Liver (tissue), 9 donors: ENCODE results near the gene GIT2. TPM values are rescaled to one million over a fixed set of nuclear protein-coding genes. Genes with fewer than 3 reads are reported as not detected.
"Not testable (repeated sequence)": the region's sequence is repeated elsewhere in the genome, so short reads cannot be mapped to it uniquely, and the experiment has no call there.

Source experiments
- DNase-seq: peaks from one replicate; pipeline ENCODE4 v3.0.0-alpha.2; 2017; ENCODE audit warnings: low spot score
- H3K27ac ChIP-seq, 2 donors: one replicate each; pipeline ENCODE4 v1.7.0; 2013; ENCODE audit warnings: inconsistent platforms in 2 of 2, low read length in 2 of 2, control low read depth in 1 of 2, low read depth in 1 of 2, mild to moderate bottlenecking in 1 of 2
- H3K27me3 ChIP-seq, 4 donors: one replicate each; pipeline versions ENCODE4 v1.6.1 to v1.7.0; 2013; ENCODE audit warnings: low read length in 3 of 4, inconsistent platforms in 1 of 4, mild to moderate bottlenecking in 1 of 4, moderate library complexity in 1 of 4; ENCODE audit not compliant: control insufficient read depth in 4 of 4, insufficient read depth in 4 of 4
- H3K36me3 ChIP-seq, 4 donors: one replicate each; pipeline versions ENCODE4 v1.6.1 to v1.7.0; 2013; ENCODE audit warnings: low read length in 3 of 4, mild to moderate bottlenecking in 3 of 4, low read depth in 1 of 4, moderate library complexity in 1 of 4; ENCODE audit not compliant: control insufficient read depth in 4 of 4, insufficient read depth in 3 of 4
- H3K4me1 ChIP-seq, 4 donors: one replicate each; pipeline versions ENCODE4 v1.6.1 to v1.7.0; 2013; ENCODE audit warnings: low read length in 3 of 4, mild to moderate bottlenecking in 3 of 4, moderate library complexity in 1 of 4; ENCODE audit not compliant: control insufficient read depth in 4 of 4, insufficient read depth in 4 of 4
- H3K4me3 ChIP-seq, 3 donors: one replicate each; pipeline versions ENCODE4 v1.6.1 to v1.7.0; 2013; ENCODE audit warnings: low read length in 3 of 3, control low read depth in 1 of 3, low read depth in 1 of 3, mild to moderate bottlenecking in 1 of 3
- H3K9ac ChIP-seq, 2 donors: one replicate each; pipeline ENCODE4 v1.7.0; 2013; ENCODE audit warnings: low read length in 2 of 2, mild to moderate bottlenecking in 2 of 2, moderate library complexity in 2 of 2, control low read depth in 1 of 2, low read depth in 1 of 2
- H3K9me3 ChIP-seq, 4 donors: one replicate each; pipeline versions ENCODE4 v1.6.1 to v1.7.0; 2013; ENCODE audit warnings: low read length in 3 of 4; ENCODE audit not compliant: control insufficient read depth in 4 of 4
- ATF3 ChIP-seq: IDR thresholded peaks from 2 replicates; pipeline ENCODE4 v1.6.1; 2016; ENCODE audit warnings: antibody characterized with exemption
- CTCF ChIP-seq: fragments of 150-350 bp; IDR thresholded peaks from 2 replicates; pipeline ENCODE4 v1.5.1; 2017; ENCODE audit warnings: improper control_type of control experiment, low read depth, low read length; ENCODE audit not compliant: missing input control
- EGR1 ChIP-seq, 2 donors: IDR thresholded peaks; 2 replicates each; pipeline ENCODE4 v1.6.1; 2016 to 2018; ENCODE audit warnings: antibody characterized with exemption in 2 of 2, low read depth in 2 of 2
- FOXA1 ChIP-seq: IDR thresholded peaks from 2 replicates; pipeline ENCODE4 v1.6.1; 2016; ENCODE audit warnings: antibody characterized with exemption
- FOXA2 ChIP-seq: IDR thresholded peaks from 2 replicates; pipeline ENCODE4 v1.6.1; 2016; ENCODE audit warnings: antibody characterized with exemption
- GABPA ChIP-seq, 2 donors: IDR thresholded peaks in 1 of 2; conservative IDR thresholded peaks in 1 of 2; 2 replicates each; pipeline ENCODE4 v1.6.1; 2016; ENCODE audit warnings: antibody characterized with exemption in 2 of 2, mild to moderate bottlenecking in 1 of 2, moderate library complexity in 1 of 2
- HNF4A ChIP-seq, 2 donors: conservative IDR thresholded peaks; 2 replicates each; pipeline ENCODE4 v1.6.1; 2016; ENCODE audit warnings: antibody characterized with exemption in 2 of 2, mild to moderate bottlenecking in 2 of 2
- HNF4G ChIP-seq: IDR thresholded peaks from 2 replicates; pipeline ENCODE4 v1.6.1; 2016; ENCODE audit warnings: antibody characterized with exemption
- JUND ChIP-seq, 2 donors: IDR thresholded peaks; 2 replicates each; pipeline ENCODE4 v1.6.1; 2016; ENCODE audit warnings: antibody characterized with exemption in 2 of 2
- MAX ChIP-seq: IDR thresholded peaks from 2 replicates; pipeline ENCODE4 v1.6.1; 2016; ENCODE audit warnings: antibody characterized with exemption
- NR2F2 ChIP-seq: IDR thresholded peaks from 2 replicates; pipeline ENCODE4 v1.6.1; 2016; ENCODE audit warnings: antibody characterized with exemption
- RAD21 ChIP-seq, 2 donors: IDR thresholded peaks; 2 replicates each; pipeline ENCODE4 v1.6.1; 2016; ENCODE audit warnings: antibody characterized with exemption in 2 of 2, mild to moderate bottlenecking in 2 of 2
- REST ChIP-seq: IDR thresholded peaks from 2 replicates; pipeline ENCODE4 v1.6.1; 2016; ENCODE audit warnings: antibody characterized with exemption, mild to moderate bottlenecking
- RXRA ChIP-seq, 2 donors: IDR thresholded peaks; 2 replicates each; pipeline ENCODE4 v1.6.1; 2017 to 2018; ENCODE audit warnings: antibody characterized with exemption in 2 of 2, mild to moderate bottlenecking in 1 of 2
- SP1 ChIP-seq: IDR thresholded peaks from 2 replicates; pipeline ENCODE4 v1.6.1; 2018; ENCODE audit warnings: antibody characterized with exemption, mild to moderate bottlenecking
- TAF1 ChIP-seq: conservative IDR thresholded peaks from 2 replicates; pipeline ENCODE4 v1.6.1; 2016; ENCODE audit warnings: antibody characterized with exemption, mild to moderate bottlenecking
- YY1 ChIP-seq: IDR thresholded peaks from 2 replicates; pipeline ENCODE4 v1.6.1; 2016; ENCODE audit warnings: antibody characterized with exemption, mild to moderate bottlenecking
- ZBTB33 ChIP-seq: IDR thresholded peaks from 2 replicates; pipeline ENCODE4 v1.6.1; 2016; ENCODE audit warnings: antibody characterized with exemption
- WGBS: extraction: QIAGEN DNeasy Blood & Tissue Kit; methylation state at CpG from one replicate; pipeline ENCODE4 v1.1.7; 2013; 5-methylcytosine and 5-hydroxymethylcytosine counted together
- polyA plus RNA-seq, 2 donors: library from polyadenylated mRNA; stranded (reverse) in 1 of 2; unstranded in 1 of 2; fragments of 200-250 nt in 1 of 2; fragments of >200 nt in 1 of 2; fragmentation: Nextera tagmentation in 1 of 2; extraction: Ambion mirVana in 1 of 2; gene quantifications; one replicate each; pipeline versions ENCODE4 v1.2.1 to v1.2.3, GENCODE V29; 2013 to 2015
- total RNA-seq, 2 donors: library from RNA; depleted of rRNA; stranded (reverse); fragments of >200 nt; gene quantifications; one replicate each; pipeline ENCODE4 v1.2.3, GENCODE V29; 2014
- donor health status: healthy.
- donor health status: healthy.
- donor health status: healthy.
- donor health status: healthy.
- donor health status: healthy.

The GIT2 gene
- total and polyA plus RNA-seq, 4 donors: 6.7 to 30.4 (median 16.7) TPM

GRCh38 chr12:109929326-109929725 is 66.8 kb downstream of the GIT2 start:
- H3K9me3 ChIP-seq, H3K9ac ChIP-seq, H3K27me3 ChIP-seq, H3K4me1 ChIP-seq, H3K4me3 ChIP-seq, DNase-seq, H3K27ac ChIP-seq: not testable (repeated sequence)
- H3K36me3 ChIP-seq: peaks cover 7 to 40% (median 29%) of the 10 kb centered on the region in 4 donors
- WGBS: 95% methylated on average over 14 of the region's 14 CpGs

GRCh38 chr12:109928058-109928656 is 68.0 kb downstream of the GIT2 start:
- Histone ChIP-seq H3K4me1 (no peaks in the 10 kb centered on the region), H3K9ac (no peak overlapping the region), H3K36me3 (peaks cover 7 to 32% (median 26%) of the 10 kb centered on the region in 4 donors), H3K27ac (no peak overlapping the region), H3K4me3 (no peak overlapping the region), H3K27me3 (no peaks in the 10 kb centered on the region), H3K9me3 (no peaks in the 10 kb centered on the region)
- no peak for DNase-seq
- TF ChIP-seq GABPA (IDR thresholded peaks at IDR 0.05 in 1 of 2, conservative IDR thresholded peaks at IDR 0.05 in 1 of 2) (no peak), NR2F2 (no peak), ZBTB33 (no peak), REST (no peak), JUND (IDR thresholded peaks at IDR 0.05) (no peak), TAF1 (no peak), RXRA (IDR thresholded peaks at IDR 0.05) (no peak), FOXA1 (no peak), HNF4A (conservative IDR thresholded peaks at IDR 0.05) (no peak), FOXA2 (no peak), CTCF (no peak), SP1 (no peak), MAX (no peak), YY1 (no peak), RAD21 (IDR thresholded peaks at IDR 0.05) (no peak), HNF4G (no peak), ATF3 (no peak), EGR1 (IDR thresholded peaks at IDR 0.05; ENCODE audit: low read depth in 2 of 2) (no peak)
- 94% methylated on average over 12 of the region's 12 CpGs for WGBS
